Measurements from ENCODE around the gene PCLO.

- no peak for TF ChIP-seq CTCF (IDR thresholded peaks at IDR 0.05)
- TF ChIP-seq ZNF121 (CRISPR knock-in tag; IDR thresholded peaks at IDR 0.05) = no peak
- no peak for TF ChIP-seq TEAD4 (CRISPR knock-in tag; IDR thresholded peaks at IDR 0.05)
- TF ChIP-seq NFE2L1 (CRISPR knock-in tag; IDR thresholded peaks at IDR 0.05) = no peak
- no peak for TF ChIP-seq GABPB1 (CRISPR knock-in tag; IDR thresholded peaks at IDR 0.05)
- TF ChIP-seq ZNF263 (CRISPR knock-in tag; IDR thresholded peaks at IDR 0.05; ENCODE audit: low read depth) = no peak
- TF ChIP-seq, protein P1, sequence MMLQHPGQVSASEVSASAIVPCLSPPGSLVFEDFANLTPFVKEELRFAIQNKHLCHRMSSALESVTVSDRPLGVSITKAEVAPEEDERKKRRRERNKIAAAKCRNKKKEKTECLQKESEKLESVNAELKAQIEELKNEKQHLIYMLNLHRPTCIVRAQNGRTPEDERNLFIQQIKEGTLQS (CRISPR knock-in tag; conservative IDR thresholded peaks at IDR 0.05) = no peak
Observed at GRCh38 chr7:83190659-83191389, 28.1 kb upstream of the PCLO start.

Data from WTC11 (cell line).